GM18867 (cell line): ENCODE measurements around the gene PRDM5.

Source experiments
- ATAC-seq: cut with Tn5 transposase; IDR thresholded peaks from one replicate; pipeline ENCODE4 v1.9.1; 2021; ENCODE audit warnings: mild to moderate bottlenecking, moderate library complexity; ENCODE audit not compliant: unreplicated experiment

PRDM5 gene

DNA sequence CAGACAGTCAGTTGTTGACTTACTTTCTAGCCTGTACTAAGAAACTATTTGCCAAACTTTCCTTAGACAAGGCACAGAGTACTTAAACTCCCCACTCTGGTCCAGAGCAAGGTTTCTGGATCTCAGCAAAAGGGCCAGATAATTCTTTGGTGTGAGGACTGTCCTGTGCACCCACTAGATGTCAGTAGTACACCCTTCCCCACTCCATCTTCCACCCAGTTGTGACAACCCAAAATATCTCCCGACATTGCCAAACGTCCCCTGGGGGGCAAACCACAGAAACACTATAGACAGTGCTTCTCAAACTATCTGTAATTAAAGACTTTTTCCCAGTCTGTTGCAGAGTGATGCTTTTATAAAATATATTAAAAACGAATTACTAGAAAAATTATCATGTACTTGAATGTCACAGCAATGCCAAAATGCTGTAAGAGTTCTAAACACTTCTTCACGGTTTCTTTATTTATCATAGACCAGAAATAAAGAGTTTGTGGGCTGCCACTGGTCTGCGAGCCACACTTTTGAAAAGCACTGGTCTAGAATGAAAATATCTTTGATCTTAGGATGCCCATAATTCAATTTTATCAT, 203.5 kb downstream of the PRDM5 start:
- peak; percentile 87 for ATAC-seq

DNA sequence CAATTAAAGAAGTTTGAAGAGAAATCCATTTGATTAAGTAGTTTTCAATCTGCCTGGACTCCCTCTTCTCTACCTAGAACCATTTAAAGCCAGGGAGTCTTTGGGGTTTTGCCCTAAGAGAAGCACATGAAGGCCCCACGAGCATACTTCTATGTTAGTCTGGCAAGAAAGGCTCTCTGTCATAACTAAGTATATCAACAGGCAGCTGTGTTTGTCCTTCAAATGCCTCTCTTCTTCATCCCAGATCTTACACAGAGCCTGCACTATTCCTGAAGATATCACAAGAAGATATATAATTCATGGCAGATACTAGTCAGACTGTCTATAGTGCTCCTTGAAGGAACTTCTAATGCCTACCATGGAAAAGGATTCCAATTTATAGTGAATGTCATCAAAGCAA, 206.2 kb downstream of the PRDM5 start:
- no peak for ATAC-seq

DNA sequence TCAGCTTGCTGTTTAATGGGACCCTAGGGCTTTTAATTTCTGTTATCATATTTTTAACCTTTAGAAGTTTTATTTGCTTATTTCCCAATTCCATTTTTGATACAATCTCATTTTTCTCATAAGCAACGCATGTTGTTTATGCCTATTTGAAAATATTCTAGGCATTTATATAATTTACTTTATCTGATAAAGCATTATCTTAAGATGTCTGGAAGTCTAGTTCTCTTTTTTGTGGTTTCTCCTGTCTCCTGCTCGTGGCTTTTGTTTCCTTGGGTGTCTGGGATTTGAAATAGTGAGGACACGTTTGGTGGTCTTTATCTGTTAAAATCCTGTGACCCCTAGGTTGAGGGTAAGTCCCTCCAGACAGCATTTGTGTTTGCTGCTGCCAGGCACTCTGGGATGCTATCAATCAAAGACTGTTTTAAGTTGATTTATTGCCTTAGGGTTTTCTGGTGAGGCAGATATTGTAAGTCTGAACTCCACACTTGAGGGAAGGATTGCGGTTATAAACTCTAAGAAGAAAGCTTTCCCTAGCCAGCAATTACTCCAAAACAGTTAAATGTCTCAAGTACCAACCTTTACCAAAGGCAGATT, 208.0 kb downstream of the PRDM5 start:
- ATAC-seq: no peak

GRCh38 chr4:120709991-120710390, 212.5 kb downstream of the PRDM5 start:
- ATAC-seq: no peak

DNA sequence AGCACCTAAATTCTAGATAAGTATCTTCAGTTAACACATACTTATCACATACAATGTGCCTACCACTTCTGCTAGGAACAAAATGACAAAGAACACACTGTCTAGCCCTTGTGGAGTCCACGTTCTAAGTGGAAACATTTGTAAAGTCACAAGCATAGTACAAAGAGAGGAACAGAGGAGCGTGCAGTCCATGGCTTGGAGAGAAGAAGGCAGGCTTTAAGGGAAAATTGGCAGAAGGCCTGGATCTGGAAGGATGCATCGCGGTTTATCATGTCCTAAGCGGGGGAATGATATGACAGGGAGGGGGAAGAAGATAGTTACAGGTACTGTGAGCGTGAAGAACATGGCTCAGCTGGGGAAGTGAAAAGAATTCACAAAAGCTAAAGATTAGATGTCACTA, 218.0 kb downstream of the PRDM5 start:
- no peak for ATAC-seq

GRCh38 chr4:120703908-120704307, 218.6 kb downstream of the PRDM5 start:
- no peak for ATAC-seq

DNA sequence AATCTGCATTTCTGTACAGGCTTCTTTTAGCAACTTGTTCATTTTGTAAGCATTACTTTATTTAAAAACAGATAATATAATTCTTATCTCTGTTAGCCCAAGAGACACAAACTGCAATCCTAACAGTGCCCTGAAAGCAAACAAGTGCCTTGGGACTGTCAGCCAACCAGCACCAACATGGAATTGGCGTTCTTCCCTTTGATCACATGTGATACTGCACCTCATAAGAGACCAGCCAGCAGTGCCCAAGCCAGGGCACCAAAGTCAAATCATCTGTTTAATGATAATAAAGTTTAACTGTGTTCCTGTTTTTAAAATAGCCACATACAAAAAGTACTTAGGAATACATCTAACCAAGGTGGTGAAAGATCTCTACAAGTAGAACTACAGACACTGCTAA, 223.2 kb downstream of the PRDM5 start:
- ATAC-seq: no peak

GRCh38 chr4:120694973-120695372, 227.6 kb downstream of the PRDM5 start:
- ATAC-seq: no peak

DNA sequence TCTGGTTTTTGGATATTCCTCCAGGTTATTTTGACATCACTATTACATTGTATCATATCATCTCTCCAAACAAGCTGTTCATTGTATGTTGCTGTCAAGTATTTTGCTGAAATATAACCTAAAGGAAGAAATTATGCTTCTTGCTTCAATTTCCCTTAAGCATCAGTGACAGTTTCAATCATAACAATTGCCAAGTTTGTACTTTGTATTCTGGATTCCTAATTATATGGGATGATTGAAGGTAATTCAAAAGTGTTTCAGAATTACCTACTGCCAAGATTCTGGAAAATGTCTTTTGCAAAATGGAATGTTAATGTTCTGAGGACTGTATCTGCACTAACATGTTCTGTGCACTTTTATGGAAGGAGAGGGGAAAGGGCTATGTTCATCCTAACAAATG, 228.7 kb downstream of the PRDM5 start:
- no peak for ATAC-seq

GRCh38 chr4:120692964-120693363, 229.6 kb downstream of the PRDM5 start:
- ATAC-seq: no peak

DNA sequence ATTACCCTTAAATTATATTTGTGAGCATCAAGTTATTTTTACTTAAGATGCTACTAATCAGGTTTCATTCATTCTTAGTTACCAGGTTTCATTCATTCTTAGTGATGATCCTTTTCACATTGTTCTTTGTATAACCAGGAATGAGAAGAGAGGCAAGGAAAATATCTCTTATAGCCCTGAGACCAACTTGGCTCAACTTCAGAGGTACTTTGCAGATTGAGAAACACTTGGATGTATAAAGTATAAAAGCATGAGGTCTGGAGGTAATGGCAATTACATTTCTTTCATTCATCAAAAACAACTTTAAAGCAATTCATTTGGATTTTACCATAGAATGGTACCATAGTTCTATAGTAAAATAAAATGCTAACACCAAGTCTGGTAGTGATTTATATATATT, 231.0 kb downstream of the PRDM5 start:
- ATAC-seq: no peak

GRCh38 chr4:120691106-120691505, 231.4 kb downstream of the PRDM5 start:
- ATAC-seq: no peak

DNA sequence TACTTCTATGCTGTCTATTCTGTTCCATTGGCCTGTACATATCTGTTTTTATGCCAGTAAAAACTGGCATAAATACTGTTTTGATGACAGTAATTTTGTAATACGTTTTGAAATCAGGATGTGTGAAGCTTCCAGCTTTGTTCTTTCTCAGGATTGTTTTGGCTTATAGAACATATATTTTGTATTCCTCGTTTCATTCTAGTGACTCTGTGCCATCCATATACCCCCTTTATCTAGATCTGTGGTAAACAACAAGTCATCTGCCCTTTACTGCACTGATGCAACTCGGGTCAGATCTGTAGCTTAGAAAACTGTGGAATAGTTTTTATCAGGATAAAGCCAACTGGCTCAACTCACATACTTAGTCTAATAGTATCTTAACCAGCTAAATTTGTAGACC, 233.7 kb downstream of the PRDM5 start:
- ATAC-seq: no peak

- ATAC-seq: no peak
Measured at GRCh38 chr4:120685756-120686278, 236.7 kb downstream of the PRDM5 start.

DNA sequence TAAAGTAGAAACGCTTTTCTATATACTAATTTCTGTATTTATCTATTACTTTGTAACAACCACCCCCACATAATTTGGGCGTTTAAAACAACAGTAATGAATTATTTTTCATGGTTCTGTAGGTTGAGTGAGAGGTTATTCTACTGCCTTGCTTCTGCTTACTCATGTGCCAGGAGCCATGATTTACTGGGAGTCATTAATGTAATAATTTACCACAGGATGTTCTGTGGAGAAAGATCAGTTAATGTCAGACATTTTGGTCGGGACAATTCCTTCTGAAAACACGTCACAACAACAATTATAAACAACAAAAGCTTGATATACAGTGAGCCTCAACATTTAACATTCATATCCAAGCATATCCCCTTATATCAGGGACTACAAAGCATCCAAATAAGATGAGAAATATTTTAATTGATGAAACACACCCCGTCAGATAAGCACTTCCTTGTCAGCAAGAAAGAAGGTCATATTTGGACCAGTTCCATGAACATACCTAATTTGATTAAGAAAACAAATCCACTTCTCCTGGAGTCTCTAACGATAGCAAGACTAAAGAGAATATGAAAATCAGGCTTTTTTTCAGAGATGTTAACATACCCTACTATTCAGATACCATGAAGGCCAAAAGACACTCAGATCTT, 238.5 kb downstream of the PRDM5 start:
- no peak for ATAC-seq

- ATAC-seq: no peak
Measured at GRCh38 chr4:120682981-120683380, 239.5 kb downstream of the PRDM5 start.

DNA sequence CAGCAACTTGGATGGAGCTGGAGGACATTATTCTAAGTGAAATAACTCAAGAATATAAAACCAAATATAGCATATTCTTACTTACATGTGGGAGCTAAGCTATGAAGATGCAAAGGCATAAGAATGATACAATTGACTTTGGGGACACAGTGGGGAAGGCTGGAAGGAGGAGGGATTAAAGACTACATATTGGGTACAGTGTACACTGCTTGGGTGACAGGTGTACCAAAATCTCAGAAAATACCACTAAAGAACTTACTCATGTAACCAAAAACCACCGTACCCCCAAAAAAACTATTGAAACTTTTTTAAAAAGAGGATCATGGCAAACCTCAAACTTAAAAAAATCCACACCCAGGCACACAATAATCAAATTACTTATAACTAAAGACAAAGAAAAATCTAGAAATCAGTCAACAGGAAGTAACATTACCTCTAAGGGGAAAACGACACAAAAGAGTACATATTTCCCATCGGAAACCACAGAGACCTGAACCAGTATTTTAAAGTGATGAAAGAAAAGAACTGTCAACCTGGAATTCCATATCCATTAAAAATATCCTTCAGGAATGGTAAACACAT, 241.8 kb downstream of the PRDM5 start:
- ATAC-seq: no peak

GRCh38 chr4:120673696-120674095, 248.8 kb downstream of the PRDM5 start:
- no peak for ATAC-seq

- ATAC-seq: no peak
Measured at GRCh38 chr4:120672558-120673147, 249.9 kb downstream of the PRDM5 start.

GRCh38 chr4:120672076-120672475, 250.4 kb downstream of the PRDM5 start:
- no peak for ATAC-seq

DNA sequence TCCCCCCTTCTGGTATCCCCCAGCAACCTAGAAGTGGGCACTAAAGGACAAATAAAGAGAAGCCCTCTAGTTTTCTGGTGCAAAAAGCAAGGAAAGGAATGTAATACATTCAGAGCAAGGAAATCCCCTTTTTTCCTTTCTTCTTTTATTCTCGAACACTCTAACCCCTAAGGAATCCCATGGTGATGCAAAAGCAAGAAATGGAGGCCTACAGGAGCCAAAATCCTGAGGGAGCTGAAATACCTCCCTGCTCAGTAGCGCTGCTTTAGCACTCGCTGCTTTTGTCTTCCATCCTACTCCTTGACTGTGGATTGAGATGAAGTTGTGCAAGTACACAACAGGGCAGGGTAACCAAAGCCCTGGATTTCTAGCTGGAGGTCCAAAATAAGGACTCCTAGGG, 251.0 kb downstream of the PRDM5 start:
- ATAC-seq: no peak

DNA sequence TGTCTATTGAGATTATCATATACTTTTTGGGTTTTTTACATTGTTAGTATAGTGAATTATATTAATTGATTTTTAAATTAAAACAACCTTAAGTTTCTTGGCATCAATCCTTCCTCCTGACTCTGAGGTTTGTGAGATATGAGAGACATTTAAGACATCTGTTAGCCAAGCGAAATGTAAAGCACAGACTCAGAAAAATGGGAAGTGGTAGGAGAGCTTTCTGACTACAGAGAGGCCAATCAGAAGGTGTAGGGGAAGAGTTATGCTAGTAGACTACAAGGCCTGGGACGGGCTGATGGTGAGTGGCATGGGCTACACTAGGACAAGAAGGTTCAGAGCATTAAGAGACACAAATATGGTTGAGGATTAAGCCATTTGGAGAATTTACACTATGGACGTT, 255.4 kb downstream of the PRDM5 start:
- no peak for ATAC-seq
